Left lung (tissue), 10 donors: ENCODE data around the gene TNFSF4. TPM values are rescaled to one million over a fixed set of nuclear protein-coding genes. Genes with fewer than 3 reads are reported as not detected.

Experiments used
- ATAC-seq: fragments of 200-7000 bp; cut with Tn5 transposase; one replicate; pipeline ENCODE4 v1.9.1; 2020; ENCODE audit warnings: moderate library complexity
- DNase-seq, 4 donors: peaks; one replicate each; pipeline ENCODE4 v3.0.0-alpha.2; 2013 to 2020
- H3K27ac ChIP-seq, 2 donors: fragments of 200-600 bp; sonication (generic) in 1 of 2; one replicate each; pipeline versions ENCODE4 v1.5.0 to v1.8.0; 2020 to 2021
- H3K27me3 ChIP-seq, 2 donors: fragments of 200-600 bp; sonication (generic) in 1 of 2; one replicate each; pipeline versions ENCODE4 v1.5.0 to v1.8.0; 2020 to 2021
- H3K36me3 ChIP-seq, 2 donors: fragments of 200-600 bp; sonication (generic) in 1 of 2; one replicate each; pipeline versions ENCODE4 v1.5.0 to v1.8.0; 2020 to 2021
- H3K4me1 ChIP-seq, 2 donors: fragments of 200-600 bp; one replicate each; pipeline ENCODE4 v1.8.0; 2021
- H3K4me3 ChIP-seq, 2 donors: fragments of 200-600 bp; sonication (generic) in 1 of 2; one replicate each; pipeline versions ENCODE4 v1.5.0 to v1.8.0; 2020 to 2021; ENCODE audit warnings: mild to moderate bottlenecking in 1 of 2
- H3K9me3 ChIP-seq, 2 donors: fragments of 200-600 bp; sonication (generic) in 1 of 2; one replicate each; pipeline versions ENCODE4 v1.5.0 to v1.8.0; 2020 to 2021
- intact Hi-C, 2 donors: fragments of 100-400 bp; cut with DNase I; formaldehyde crosslinking; loops; one replicate each; pipeline versions ENCODE4 v1.11.2 to v1.14.2; 2022
- polyA plus RNA-seq, 6 donors: library from polyadenylated mRNA; unstranded; fragments of 120-200 nt; gene quantifications; one replicate each; pipeline ENCODE4 v1.2.1, GENCODE V29; 2013; ENCODE audit not compliant: insufficient read length in 6 of 6
- total RNA-seq, 2 donors: library from RNA; stranded (reverse); fragmentation: NEBNext Ultra II Directional; extraction: Animal tissue kit (Norgen Biotek cat#: 25700); gene quantifications; one replicate each; pipeline ENCODE4 v1.2.1, GENCODE V29; 2021
- TF ChIP-seq, protein P1 (sequence below), 2 donors: fragments of 200-600 bp; sonication (generic) in 1 of 2; IDR thresholded peaks; one replicate each; pipeline versions ENCODE4 v1.5.0 to v1.8.0; 2021; ENCODE audit warnings: antibody characterized with exemption in 2 of 2
- donor health status: DM: no; HTN: yes; CAD: no.
- donor health status: DM: no; HTN: no; CAD: no.

Gene TNFSF4
- total and polyA plus RNA-seq, 8 donors, result 0.73 to 3.2 (median 2.0) TPM

DNA sequence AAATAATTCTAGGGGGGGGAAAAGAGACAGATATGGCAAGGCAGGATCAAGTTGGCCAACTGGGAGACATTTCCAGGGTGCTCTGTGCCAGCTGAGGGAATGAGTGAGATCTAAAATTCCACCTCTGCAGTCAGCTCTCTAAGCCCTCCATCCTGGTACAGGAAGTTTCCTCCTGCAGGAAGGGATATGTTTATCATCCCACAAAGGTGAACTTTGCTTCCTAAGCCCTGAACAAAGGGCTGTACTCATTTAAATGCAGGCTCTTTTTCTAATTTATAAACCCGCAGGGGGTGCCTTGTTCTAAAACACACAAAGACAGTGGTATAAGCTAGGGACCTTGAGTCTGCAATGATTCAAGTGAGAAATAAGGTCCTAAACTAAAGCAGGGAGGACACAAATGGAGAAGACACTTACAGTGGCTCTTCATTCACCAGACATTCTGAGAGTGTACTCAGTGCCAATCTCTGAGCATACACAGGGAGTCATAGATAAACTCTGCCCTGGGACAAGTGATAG lies 3.6 kb upstream of the TNFSF4 start:
- Histone ChIP-seq H3K27ac (no peak overlapping the region), H3K9me3 (no peaks in the 10 kb centered on the region), H3K27me3 (no peaks in the 10 kb centered on the region), H3K36me3 (no peaks in the 10 kb centered on the region), H3K4me3 (no peak overlapping the region), H3K4me1 (peaks cover 0 to 16% of the 10 kb centered on the region in 2 donors)
- ATAC-seq (no peak), DNase-seq (no peak)
- intact Hi-C loops, result no loop called here
- TF ChIP-seq, protein P1, sequence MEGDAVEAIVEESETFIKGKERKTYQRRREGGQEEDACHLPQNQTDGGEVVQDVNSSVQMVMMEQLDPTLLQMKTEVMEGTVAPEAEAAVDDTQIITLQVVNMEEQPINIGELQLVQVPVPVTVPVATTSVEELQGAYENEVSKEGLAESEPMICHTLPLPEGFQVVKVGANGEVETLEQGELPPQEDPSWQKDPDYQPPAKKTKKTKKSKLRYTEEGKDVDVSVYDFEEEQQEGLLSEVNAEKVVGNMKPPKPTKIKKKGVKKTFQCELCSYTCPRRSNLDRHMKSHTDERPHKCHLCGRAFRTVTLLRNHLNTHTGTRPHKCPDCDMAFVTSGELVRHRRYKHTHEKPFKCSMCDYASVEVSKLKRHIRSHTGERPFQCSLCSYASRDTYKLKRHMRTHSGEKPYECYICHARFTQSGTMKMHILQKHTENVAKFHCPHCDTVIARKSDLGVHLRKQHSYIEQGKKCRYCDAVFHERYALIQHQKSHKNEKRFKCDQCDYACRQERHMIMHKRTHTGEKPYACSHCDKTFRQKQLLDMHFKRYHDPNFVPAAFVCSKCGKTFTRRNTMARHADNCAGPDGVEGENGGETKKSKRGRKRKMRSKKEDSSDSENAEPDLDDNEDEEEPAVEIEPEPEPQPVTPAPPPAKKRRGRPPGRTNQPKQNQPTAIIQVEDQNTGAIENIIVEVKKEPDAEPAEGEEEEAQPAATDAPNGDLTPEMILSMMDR (IDR thresholded peaks at IDR 0.05), result no peak

DNA sequence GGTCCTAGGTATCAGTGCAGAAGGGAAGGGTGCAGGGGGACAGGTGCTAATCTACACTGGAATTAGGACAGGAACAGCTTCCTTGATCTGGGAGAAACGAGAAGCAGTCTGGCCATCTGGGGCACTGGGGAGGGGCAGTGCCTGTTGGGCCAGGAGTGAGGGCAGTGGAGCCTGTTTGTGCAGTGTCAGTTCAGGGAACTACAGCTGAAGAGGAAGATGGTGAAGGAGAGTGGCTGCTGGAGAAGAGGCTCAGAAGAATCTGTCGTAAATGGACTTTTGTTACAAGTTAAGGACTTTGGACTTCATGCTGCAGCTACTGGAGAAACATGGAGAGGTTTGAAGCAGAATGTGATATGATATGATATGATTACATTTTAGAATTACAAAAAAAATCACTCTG lies 3.2 kb upstream of the TNFSF4 start:
- no peaks in the 10 kb centered on the region for H3K27me3 ChIP-seq
- no peaks in the 10 kb centered on the region for H3K36me3 ChIP-seq
- TF ChIP-seq, protein P1 (IDR thresholded peaks at IDR 0.05), result no peak
- peaks cover 0 to 21% of the 10 kb centered on the region in 2 donors for H3K4me1 ChIP-seq
- H3K4me3 ChIP-seq, result no peak overlapping the region
- intact Hi-C loops, result no loop called here
- DNase-seq, result no peak
- H3K27ac ChIP-seq, result no peak overlapping the region
- no peaks in the 10 kb centered on the region for H3K9me3 ChIP-seq
- no peak for ATAC-seq

DNA sequence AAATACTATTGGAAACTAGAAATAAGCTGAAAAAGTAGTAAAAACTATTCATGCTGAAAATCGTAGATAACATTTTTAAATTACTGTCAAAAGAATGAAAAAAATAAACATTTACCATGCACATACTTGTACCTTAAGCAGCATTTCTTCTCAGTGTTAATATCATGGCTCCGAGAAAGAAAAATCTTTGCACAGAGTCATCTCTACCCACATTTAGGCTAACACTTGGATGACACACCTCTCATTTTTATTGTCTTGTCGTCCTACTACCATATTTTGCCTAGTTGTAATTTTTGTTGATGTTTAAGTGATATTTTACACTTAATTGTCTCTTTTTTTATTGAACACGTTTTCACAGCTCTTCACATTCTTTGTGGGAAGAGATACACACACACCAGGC lies 1.7 kb upstream of the TNFSF4 start:
- Histone ChIP-seq H3K4me1 (peaks cover 0 to 22% of the 10 kb centered on the region in 2 donors), H3K27me3 (no peaks in the 10 kb centered on the region), H3K27ac (no peak overlapping the region), H3K4me3 (no peak overlapping the region), H3K9me3 (no peaks in the 10 kb centered on the region), H3K36me3 (no peaks in the 10 kb centered on the region)
- DNase-seq (no peak), ATAC-seq (no peak)
- TF ChIP-seq, protein P1 (IDR thresholded peaks at IDR 0.05), result no peak
- intact Hi-C loops, result loop anchor here (5.0 to 10.0 kb wide), 2 partner anchors 384 to 462 kb away; no protein-coding TSS in a partner anchor

DNA sequence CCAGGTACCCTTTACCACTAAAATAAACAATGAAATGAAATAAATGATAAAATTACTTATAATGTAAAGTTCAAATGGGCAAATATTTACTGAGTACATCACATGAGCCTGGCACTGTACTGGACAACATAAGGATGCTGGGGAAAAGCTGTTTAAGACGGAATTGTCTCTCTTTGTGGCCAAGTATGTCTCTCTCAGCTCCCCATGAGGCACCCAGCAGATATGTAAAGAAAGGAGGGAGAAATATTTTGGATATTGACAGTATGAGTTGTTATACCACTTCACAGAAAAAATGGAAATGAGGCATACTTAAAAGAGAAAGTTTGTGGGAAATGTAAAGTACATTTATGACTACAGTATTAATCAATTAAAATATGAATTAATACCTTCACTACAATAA lies 1.0 kb upstream of the TNFSF4 start:
- Histone ChIP-seq H3K27me3 (no peaks in the 10 kb centered on the region), H3K36me3 (no peaks in the 10 kb centered on the region), H3K4me3 (no peak overlapping the region), H3K9me3 (no peaks in the 10 kb centered on the region), H3K27ac (no peak overlapping the region), H3K4me1 (peaks cover 0 to 22% of the 10 kb centered on the region in 2 donors)
- ATAC-seq, result no peak
- intact Hi-C loops, result loop anchor here (5.0 to 10.0 kb wide), 2 partner anchors 383 to 461 kb away; no protein-coding TSS in a partner anchor
- TF ChIP-seq, protein P1 (IDR thresholded peaks at IDR 0.05), result no peak
- DNase-seq, result no peak

DNA sequence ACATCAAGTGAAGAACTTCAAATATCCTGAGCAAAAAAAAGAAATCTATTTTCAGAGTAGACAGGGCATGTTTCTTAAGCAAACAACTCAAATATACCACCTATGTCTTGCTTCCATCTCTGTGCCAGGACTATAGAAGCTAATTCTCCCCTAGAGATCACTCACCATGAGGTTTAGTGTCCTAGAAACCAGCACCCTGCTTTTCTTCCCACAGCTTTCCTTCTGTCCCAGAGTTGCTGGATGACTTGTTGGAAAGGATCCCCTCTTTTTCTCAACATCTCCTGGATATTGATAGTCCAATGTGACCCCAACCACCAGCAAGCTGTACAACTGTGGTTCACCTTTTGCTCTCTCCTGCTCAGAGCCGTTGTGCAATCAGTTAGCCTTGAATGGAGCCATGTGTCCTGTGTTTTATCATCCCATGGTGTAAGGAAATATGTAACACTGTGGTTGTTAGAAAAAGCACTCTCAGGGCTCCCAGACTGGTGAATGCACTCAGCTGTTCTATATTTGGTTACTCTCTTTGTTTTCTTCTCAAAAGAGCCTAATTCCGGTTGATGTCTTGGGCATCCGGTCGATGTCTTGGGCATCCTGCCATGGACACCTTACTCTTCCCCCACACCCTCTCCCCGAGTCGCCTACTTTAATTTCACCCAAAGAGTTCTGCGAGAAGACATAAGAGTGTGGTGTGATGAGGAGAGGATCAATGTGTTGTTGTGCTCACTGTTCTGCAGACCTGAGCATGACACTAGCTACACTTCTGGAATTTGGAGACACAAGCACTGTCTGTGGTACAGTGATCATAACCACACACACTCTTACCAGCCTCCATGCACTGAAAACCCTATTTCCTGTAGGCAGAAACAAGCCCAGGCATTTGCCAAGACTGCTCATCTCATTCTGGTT lies 1.7 kb downstream of the TNFSF4 start:
- Histone ChIP-seq H3K27me3 (no peaks in the 10 kb centered on the region), H3K27ac (no peak overlapping the region), H3K4me1 (peaks cover 0 to 22% of the 10 kb centered on the region in 2 donors), H3K9me3 (no peaks in the 10 kb centered on the region), H3K4me3 (no peak overlapping the region), H3K36me3 (no peaks in the 10 kb centered on the region)
- intact Hi-C loops, result loop anchor here (5.0 to 10.0 kb wide), 2 partner anchors 381 to 458 kb away; no protein-coding TSS in a partner anchor
- peak; percentile 37 for ATAC-seq
- TF ChIP-seq, protein P1 (IDR thresholded peaks at IDR 0.05), result no peak
- DNase-seq, result no peak
